GM12864 (cell line): Measurements from ENCODE around the gene ULK4.
"Not testable (repeated sequence)": the region's sequence is repeated elsewhere in the genome, so short reads cannot be mapped to it uniquely, and the experiment has no call there.

Source experiments
- DNase-seq: peaks from one replicate; pipeline ENCODE4 v3.0.0-alpha.2; 2011; ENCODE audit warnings: low read depth
- H3K4me3 ChIP-seq: 2 replicates; pipeline ENCODE4 v1.5.1; 2011; ENCODE audit warnings: mild to moderate bottlenecking, low read depth, low read length, control low read depth
- TF ChIP-seq, protein P1 (sequence below): IDR thresholded peaks from 2 replicates; pipeline ENCODE4 v1.5.1; 2011; ENCODE audit warnings: low read depth, mild to moderate bottlenecking, moderate library complexity, low read length, control low read depth, inconsistent platforms; ENCODE audit errors: missing control alignments

Gene ULK4

DNA sequence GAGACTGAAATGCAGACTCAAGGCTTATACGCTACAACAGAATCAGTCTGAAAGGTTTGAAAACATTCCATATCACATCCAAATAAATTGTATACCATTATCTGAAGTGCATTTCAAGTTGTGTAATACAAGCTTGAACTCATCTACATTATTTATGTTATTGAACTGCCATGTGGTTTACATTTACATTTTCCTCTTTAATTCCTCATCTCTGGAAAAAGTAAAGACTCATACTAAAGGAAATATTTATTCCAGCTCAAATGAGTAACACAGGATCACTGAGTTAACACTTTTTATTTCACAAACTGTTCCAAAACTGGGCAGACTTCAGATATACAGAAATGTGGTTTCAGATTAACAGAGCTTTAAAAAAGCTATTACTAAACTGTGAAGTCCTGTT is 282.5 kb downstream of the ULK4 start:
- H3K4me3 ChIP-seq: no peak overlapping the region
- TF ChIP-seq, protein P1, sequence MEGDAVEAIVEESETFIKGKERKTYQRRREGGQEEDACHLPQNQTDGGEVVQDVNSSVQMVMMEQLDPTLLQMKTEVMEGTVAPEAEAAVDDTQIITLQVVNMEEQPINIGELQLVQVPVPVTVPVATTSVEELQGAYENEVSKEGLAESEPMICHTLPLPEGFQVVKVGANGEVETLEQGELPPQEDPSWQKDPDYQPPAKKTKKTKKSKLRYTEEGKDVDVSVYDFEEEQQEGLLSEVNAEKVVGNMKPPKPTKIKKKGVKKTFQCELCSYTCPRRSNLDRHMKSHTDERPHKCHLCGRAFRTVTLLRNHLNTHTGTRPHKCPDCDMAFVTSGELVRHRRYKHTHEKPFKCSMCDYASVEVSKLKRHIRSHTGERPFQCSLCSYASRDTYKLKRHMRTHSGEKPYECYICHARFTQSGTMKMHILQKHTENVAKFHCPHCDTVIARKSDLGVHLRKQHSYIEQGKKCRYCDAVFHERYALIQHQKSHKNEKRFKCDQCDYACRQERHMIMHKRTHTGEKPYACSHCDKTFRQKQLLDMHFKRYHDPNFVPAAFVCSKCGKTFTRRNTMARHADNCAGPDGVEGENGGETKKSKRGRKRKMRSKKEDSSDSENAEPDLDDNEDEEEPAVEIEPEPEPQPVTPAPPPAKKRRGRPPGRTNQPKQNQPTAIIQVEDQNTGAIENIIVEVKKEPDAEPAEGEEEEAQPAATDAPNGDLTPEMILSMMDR: no peak
- no peak for DNase-seq

DNA sequence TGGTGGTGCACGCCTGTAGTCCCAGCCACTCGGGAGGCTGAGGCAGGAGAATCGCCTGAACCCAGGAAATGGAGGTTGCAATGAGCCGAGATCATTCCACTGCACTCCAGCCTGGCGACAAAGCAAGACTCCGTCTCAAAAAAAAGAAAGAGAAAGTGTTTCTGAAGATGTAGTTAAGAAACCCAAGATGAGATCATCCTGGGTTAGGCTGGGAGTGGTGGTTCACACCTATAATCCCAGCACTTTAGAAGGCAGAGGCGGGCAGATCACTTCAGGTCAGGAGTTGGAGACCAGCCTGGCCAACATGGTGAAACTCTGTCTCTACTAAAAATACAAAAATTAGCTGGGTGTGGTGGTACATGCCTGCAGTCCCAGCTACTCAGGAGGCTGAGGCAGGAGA is 286.8 kb downstream of the ULK4 start:
- H3K4me3 ChIP-seq, DNase-seq: not testable (repeated sequence)

DNA sequence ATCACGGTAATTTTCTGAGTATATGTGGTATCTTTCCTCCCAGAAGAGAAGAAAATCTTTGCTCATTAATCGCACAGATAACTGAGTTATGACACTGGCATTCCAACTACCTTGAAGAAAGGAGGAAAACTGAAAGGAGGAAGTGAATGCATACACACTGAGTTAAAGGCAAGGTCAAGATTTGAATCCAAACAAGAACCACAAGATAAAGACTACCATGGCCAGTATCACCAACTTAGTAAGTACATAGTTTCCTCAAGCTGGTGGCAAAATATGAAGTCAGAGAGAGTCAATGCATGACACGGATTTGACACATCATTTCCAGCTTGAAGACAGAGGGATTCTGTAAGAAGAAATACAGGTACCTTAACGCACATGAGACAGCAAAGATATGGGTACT is 287.5 kb downstream of the ULK4 start:
- TF ChIP-seq, protein P1: no peak
- no peak overlapping the region for H3K4me3 ChIP-seq
- DNase-seq: no peak

DNA sequence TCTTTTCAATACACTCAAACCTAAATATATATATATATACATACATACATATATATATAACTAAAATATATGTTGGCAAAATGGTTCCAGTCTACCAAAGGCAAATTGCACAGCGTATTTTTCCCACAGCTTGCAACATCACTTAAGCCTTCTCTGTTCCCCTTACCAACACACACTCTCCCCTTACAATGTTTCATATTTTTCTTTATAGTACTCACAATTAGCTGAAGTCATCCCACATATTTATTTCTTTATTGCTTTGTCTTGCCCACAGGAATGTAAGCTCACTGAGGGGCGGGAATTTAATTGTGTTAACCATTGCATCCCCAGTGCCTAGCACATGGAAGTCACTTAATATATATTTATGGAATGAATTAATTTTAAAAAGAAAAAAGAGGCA is 288.3 kb downstream of the ULK4 start:
- H3K4me3 ChIP-seq: no peak overlapping the region
- TF ChIP-seq, protein P1: no peak
- DNase-seq: no peak

DNA sequence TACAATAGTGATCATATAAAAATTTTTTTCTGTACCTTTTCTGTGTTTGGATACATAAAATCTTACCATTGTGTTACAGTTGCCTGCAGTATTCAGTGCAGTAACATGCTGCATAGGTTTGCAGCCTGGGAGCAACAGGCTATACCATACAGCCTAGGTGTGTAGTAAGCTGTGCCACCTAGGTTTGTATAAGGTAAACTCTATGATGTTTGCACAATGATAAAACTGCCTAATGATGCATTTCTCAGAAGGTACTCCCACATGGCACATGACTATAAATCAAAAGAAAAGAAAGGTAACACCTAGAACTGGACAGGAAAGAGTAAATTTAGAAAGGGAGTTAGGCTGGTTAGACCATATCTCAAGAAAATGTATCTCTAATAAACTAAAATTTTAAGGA is 293.5 kb downstream of the ULK4 start:
- DNase-seq: no peak
- TF ChIP-seq, protein P1: no peak
- H3K4me3 ChIP-seq: no peak overlapping the region

DNA sequence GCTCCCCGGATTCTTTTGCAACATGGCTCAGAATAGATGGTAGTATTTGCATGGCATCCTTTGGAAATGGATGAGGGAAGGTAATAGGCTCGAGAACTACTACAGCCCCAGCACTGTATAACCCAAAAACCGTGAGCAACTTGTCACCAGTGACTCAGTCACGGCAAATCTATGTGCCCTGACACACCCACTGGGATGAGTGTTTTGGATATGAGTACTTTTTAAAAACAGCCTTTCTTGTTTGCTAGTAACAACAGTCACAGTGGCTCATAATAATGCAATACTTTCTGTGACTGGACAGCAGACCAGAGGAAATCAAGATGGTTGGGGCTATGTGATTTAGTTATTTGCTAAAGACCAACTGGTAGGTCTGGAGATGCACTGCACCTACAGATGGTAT is 299.6 kb downstream of the ULK4 start:
- TF ChIP-seq, protein P1: no peak

DNA sequence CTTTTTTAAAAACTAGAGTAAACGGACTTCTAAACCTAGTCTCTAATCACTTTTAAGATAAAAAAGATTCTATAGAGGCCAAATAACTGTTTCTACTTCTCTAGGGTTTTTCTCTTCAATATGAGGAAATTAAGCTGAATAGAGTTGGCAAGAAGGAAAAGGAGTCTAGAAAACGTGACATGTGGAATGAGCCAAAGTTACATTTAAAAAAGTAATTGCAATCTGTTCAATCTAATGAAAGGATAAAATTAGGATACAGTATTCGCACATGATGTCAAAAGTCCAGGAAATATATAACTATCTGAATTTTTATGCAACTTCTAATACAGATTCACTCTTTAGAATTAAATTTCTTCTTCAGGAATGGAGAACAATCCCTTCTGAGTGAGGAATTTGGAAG is 300.1 kb downstream of the ULK4 start:
- TF ChIP-seq, protein P1: no peak
- no peak overlapping the region for H3K4me3 ChIP-seq

More for the DNA sequence above, 299.6 kb downstream of the ULK4 start:
- no peak for DNase-seq
- no peak overlapping the region for H3K4me3 ChIP-seq

DNA sequence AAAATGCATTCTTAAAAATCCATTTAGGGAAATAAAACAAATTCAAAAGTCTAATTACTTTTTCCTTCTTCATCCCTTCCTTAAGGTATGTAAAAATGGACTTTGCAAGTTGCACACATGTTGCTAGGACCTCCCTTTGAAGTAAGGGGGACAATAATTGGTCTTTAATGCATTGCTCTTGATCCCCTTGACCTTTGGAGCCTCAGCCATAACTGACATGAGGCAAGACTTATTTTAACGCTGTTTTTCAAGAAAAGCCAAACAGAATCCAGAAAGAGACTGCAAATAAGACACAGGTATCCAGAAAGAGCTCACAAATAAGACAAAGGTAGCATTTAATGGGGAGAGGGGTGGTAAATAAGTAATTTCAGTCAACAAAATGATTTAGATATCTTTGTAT is 301.4 kb downstream of the ULK4 start:
- no peak for DNase-seq
- H3K4me3 ChIP-seq: no peak overlapping the region
- TF ChIP-seq, protein P1: no peak

More for the DNA sequence above, 300.1 kb downstream of the ULK4 start:
- DNase-seq: no peak
